Right renal pelvis (tissue), 4 donors: Measurements from ENCODE around the gene RAP1GDS1. TPM values are rescaled to one million over a fixed set of nuclear protein-coding genes. Genes with fewer than 3 reads are reported as not detected.
"Not testable (repeated sequence)": the region's sequence is repeated elsewhere in the genome, so short reads cannot be mapped to it uniquely, and the experiment has no call there.

Experiments
- DNase-seq, 4 donors: peaks; one replicate each; pipeline ENCODE4 v3.0.0-alpha.2; 2013; ENCODE audit warnings: low read depth in 4 of 4, low spot score in 3 of 4, missing footprints in 1 of 4
- polyA plus RNA-seq, 4 donors: library from polyadenylated mRNA; unstranded; fragments of 120-200 nt; gene quantifications; one replicate each; pipeline ENCODE4 v1.2.1, GENCODE V29; 2013; ENCODE audit not compliant: insufficient read length in 4 of 4

Gene RAP1GDS1
- polyA plus RNA-seq, 4 donors = 32.8 to 39.9 (median 35.5) TPM

DNA sequence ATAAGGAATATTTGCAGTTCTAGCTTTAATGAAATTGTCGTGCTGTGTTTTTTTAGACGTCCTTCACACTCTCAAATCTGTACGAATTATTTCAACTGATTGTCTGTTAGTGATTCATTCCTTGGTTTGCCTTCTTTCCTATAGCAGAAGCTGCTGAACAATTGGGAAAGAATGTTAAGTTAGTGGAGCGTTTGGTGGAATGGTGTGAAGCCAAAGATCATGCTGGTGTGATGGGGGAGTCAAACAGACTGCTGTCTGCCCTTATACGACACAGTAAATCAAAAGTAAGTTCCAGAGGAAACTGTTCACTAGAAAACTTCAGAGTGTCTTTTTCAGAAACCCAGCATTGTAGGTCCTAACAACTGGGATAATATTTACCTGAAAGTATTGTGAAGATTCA lies 159.9 kb downstream of the RAP1GDS1 start:
- DNase-seq = peak in 1 of 4 donors; percentile 1

DNA sequence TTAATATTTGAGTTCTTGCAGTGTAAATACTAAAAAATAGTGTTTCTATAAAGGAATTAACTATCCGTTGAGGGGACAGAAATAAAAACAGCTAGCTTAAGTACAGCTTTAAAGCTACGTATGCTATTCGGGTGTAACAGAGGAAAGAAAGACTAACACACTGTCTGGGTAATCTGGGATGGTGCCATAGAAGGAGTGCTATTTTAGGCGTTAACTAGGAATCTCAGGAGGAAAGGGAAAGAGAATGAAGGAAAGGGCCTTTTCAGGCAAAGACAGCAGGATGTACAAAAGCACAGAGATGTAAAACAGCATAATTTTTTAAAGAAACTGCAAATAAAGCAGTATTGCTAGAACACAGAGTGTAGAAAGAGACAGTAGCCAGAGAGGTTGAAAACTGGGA lies 161.8 kb downstream of the RAP1GDS1 start:
- no peak for DNase-seq

DNA sequence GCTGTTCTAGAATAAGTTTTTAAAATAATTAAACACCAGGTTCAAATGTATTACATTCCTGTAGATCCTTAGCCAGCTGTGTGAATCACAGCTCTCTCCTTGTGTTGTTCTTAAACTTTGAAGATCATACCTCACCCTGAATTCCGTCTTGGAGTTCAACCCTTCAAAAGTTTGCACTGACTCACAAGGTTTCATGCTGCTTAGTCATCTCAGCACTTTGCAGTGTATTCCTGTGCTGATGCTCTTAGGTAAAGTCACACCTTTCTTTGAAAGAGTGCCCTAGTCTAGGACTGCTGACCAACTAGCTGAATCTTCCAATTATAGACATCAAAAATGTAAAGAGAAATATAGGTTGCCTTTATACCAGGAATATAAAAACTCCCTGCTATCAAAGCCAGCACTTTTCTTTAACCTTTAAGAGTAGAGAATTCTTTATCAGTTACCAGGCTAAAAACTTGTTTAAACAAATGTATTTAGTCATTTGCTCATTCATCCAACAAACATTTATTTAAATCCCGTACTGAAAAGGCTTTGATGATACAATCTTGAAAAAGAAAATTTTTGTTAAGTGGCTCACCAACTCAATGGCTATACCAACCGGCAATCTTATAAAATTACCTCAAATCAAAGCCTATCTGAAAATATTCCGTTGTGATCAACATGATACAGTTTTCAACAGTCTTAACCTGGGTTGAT lies 169.7 kb downstream of the RAP1GDS1 start:
- DNase-seq = no peak

DNA sequence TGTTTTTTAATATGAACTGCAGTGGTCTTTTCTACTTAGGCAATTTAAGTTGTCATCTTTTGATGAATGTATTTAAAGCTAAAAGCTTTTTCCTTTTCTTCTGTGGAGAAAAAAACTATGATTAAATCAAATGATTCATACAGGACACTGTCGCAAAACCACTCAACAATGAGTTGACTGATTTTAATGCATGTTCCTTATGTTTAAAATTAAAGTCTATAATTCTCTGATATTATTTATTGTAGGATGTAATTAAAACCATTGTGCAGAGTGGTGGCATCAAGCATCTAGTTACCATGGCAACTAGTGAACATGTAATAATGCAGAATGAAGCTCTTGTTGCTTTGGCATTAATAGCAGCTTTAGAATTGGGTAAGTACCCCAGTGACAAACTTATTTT lies 172.5 kb downstream of the RAP1GDS1 start:
- no peak for DNase-seq

DNA sequence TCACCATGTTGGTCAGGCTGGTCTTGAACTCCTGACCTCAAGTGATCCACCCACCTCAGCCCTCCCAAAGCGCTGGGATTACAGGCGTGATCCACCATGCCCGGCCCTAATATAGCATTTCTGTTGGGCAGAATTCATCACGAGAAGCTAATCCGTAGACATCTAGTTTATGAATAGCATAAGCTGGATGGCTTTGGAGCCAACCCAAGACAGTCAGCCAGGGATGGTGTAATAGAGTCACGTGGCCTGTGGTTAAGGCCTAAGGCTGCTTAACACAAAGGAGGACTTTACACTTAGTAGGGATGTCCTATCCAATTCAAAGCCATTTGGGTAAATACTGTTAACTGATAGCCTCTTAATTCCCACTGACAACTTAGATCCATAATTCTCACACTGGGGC lies 173.6 kb downstream of the RAP1GDS1 start:
- no peak for DNase-seq

DNA sequence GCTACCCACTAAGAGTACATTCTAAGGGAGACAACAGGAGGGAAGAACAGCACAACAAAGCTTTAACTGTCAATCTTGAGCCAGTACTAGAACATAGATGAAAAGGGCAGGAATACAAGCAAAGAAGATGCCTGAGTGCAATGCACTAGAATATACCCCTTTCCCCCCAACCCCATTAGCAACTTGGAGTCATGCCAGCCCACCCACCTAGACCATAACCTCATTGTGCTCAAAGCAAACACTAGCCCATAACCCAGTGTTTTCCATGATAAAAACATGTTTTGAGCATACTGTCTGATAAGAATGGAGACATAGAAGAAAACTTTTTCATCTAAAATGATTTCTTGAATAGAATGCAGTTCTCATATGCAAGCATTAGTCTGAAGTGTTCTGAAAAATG lies 183.2 kb downstream of the RAP1GDS1 start:
- DNase-seq = no peak

DNA sequence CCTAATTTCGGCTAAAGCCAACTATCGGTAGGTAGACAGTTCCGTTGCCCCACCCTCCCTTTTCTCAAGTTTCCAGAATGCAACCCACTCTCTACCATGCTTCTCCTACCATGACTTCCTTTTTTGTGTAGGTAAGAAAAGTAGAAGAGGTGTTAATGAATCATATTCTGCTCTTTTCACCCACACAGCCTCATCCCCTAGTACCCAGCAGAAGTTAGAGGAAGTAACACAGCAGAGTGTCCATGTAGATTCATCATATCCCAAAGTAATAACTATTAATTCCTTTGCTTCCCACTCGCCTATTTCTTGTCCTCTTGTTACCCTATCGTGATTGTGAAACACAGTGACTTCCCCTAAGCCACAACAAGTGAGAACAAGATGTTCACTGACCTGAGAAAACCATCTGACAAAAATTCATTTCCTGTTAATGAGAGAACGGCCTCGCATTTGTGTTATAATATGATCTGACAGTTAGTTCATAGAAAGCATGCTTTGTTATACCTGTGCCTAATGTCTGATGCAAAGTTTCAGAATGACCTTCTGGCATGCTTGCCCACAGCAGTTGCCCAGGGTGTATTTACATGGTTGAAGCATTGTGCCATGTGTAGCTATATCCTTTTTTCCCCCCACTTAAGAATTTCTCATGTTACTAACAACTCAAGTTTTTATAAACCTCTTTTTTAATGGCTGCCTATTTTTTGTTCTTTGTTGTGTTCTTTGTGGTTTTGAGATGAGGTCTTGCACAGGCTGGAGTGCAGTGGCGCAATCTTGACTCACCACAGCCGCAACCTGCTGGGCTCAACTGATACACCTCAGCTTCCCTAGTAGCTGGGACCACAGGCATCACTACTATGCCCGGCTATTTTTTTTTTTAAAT lies 185.6 kb downstream of the RAP1GDS1 start:
- no peak for DNase-seq

DNA sequence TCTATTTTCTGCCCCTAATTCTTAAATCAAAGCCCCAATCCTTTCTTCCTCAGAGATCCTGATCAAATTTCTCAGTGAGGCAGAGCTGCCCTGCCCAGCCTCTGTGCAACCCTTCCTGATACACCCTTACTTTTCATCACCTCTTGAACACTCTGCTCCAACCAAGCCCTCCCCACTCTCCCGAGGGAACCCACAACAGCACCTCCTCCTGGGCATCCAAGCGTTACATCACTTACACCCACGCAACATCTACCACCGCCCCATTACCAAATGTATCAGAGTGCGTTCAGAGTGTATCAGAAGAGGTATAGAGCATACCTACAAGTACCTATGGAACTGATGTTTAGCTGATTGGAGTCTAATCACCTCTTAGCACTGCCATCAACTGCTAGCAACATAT lies 186.5 kb downstream of the RAP1GDS1 start:
- no peak for DNase-seq

DNA sequence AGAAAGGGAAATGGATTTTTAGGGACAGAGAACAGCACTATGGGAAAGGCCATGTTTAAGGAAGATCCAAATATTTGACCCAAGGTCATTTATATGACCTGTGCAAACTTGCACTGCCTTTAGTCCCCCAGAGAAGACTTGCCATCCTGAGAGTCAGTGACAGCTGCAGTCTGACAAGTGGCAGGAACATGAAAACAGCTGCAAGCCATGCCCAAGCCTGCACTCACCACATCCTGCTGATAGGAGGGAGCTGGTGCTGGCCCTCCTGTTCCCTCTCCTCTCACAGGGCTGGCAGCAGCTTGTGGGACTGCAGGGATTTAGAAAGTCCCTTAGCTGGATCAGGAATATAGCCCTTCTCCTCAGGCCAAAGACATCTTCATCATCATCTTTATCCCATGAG lies 187.7 kb downstream of the RAP1GDS1 start:
- DNase-seq = no peak

DNA sequence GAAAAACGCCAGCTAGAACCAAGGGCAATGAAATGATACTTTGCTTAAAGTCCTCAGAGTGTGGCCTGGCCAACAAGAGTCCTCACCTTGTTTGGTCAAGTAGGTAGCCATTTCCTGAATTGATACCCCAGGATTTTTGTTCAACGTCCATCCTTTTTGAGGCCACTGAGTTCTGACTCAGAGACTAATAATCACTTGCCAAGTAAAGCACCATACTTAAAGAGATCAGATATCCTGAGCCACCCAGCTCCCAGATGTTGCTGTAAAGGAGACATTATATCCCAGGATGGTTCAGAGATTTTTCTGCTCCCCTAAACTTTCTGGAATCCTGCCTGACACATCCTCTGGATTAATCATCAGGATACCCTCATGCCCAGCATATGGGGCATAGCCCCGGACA lies 190.9 kb downstream of the RAP1GDS1 start:
- no peak for DNase-seq

DNA sequence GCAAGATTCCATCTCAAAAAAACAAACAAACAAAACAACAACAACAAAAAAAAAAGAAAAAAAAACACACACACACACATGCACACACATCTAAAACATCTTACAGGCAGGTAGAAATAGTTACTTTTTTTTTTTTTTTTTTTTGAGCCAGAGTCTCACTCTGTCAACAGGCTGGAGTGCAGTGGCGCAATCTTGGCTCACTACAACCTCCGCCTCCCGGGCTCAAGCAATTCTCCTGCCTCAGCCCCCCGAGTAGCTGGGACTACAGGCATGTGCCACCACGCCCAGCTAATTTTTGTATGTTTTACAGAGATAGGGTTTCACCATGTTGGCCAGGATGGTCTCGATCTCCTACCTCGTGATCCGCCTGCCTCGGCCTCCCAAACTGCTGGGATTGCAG lies 196.2 kb downstream of the RAP1GDS1 start:
- not testable (repeated sequence) for DNase-seq

DNA sequence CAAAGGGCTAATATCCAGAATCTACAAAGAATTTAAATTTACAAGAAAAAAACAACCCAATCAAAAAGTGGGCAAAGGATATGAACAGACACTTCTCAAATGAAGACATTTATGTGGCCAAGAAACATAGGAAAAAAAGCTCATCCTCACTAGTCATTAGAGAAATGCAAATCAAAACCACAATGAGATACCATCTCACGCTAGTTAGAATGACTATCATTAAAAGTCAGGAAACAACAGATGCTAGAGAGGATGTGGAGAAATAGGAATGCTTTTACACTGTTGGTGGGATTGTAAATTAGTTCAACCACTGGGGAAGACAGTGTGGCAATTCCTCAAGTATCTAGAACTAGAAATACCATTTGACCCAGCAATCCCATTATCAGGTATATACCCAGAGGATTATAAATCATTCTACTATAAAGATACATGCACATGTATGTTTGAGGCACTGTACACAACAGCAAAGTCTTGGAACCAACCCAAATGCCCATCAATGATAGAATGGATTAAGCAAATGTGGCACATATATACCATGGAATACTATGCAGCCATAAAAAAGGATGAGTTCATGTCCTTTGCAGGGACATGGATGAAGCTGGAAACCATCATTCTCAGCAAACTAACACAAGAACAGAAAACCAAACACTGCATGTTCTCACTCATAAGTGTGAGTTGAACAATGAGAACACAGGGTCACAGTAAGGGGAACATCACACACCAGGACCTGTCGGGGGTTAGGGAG lies 200.1 kb downstream of the RAP1GDS1 start:
- not testable (repeated sequence) for DNase-seq

DNA sequence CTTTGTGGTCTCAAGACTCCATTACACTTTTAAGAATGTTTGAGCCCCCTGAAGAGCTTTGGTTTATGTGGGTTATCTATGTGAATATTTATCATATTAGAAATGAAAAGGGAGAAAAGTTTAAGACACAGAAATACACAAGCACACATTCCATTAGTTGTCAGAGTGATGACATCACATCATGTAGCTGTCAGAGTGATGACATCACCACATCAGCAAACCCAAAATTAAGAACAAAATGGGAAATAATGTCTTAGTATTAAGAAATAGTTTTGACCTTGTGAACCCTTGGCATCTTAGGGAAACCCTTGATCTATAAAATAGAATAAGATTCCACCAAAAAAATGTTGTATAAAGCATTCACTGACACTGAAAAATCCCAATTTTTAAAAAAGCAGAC lies 201.3 kb downstream of the RAP1GDS1 start:
- no peak for DNase-seq

DNA sequence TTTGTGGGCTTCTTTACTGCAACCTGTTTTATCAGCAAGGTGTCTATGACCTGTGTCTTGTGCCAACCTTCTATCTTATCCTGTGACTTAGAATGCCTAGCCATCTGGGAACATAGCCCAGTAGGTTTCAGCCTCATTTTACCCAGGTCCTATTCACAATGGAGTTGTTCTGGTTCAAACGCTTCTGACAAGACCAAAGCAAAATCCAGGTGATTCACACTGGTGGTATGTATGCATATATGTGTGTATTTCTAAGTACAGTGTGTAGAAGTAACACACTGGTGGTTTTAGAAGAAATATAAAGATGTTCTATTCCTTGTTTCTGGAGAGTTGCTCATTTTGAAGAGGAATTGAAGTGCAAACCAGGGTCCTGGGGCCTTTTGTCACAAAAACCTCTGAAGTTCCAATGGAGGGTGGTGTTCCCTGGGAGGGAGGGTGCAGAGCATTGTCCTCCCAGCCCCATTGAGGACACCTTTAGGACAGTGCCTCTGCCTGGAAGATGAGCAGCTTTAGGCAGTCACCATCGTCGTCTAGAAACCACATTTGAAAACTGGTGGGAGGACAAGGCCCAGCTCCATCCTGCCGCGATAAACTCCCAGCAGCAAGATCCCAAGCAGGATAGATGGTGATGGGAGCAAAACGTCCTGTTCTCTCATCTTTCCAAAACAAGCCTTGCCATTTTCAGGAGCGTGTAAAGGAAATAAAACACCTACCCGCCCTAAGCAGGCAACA lies 205.8 kb downstream of the RAP1GDS1 start:
- DNase-seq = no peak

DNA sequence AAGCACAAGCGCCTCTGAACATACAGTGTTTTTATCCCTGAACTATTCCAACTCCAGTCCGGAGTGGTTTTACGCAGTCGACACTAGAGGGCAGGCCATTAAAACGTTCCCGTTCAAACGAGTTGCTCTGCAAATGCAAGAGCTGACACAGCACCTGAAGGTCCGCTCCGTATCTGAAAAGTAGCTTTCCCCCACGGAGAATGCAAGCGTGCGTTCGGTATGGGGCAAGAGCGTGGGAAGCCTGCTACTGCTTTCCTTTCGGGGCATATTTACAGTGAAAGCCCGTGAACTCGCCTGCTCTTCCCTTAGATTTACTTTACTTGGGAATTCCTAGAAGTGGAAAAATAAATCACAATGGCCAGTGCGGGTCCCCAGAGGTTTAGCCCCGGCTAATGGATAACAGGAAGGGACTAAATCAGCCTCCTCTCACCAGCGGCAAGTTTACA lies 206.5 kb downstream of the RAP1GDS1 start:
- DNase-seq = peak; percentile 65 to 84 (median 82)

DNA sequence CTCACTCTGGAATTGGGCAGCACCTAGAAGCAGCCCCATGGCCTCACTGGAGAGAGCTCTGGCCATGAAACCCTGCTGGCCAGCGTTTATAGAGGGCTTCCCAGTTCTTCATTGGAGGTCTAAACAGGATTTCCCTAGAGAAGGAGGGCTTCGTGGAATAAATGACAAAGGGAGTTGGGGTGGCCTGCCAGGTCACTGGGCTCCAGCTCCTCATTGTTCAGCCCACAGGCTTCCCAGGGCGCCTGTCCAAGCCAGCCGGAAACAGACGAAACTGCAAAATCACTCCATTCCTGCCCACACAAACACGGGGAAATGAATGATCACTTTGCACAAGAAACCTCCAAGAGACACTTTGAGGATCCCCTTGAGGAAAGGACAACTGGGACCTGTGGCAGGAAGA lies 207.5 kb downstream of the RAP1GDS1 start:
- DNase-seq = no peak

DNA sequence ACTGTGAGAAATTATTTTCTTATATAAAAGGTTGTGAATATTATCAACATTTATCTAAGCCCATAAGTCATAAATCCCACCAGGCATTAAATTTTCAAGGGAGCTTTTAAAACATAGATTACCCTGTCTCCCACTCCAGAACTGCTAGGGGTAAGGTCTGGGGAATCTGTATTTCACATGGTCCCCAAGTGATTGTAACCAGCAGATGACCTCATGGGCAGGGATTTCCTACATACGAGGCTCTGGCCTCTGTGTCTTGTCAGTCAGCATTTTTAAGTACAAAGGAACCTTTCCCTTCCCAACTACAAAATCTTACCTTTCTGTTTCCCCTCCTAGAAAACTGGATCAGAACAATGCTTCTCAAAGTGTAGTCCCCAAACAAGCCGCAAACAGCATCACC lies 208.6 kb downstream of the RAP1GDS1 start:
- no peak for DNase-seq

DNA sequence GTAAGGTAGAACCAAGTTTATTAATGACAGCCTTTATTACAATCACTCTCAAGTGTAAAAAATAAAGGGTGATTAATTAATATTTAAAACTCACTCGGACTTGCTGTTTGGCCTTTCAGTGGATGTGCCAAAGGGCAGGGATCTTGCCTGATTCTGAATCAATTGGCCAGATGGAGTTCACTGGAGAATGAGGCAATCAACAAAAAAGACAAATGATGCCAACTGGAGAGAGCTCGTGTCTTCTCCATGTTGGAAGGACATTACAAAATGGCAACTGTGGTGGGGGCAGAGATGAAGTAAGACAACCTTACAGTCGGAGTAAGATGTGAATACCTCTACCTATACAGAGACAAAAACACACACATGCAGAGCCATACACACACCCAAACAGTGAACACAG lies 209.2 kb downstream of the RAP1GDS1 start:
- DNase-seq = no peak

DNA sequence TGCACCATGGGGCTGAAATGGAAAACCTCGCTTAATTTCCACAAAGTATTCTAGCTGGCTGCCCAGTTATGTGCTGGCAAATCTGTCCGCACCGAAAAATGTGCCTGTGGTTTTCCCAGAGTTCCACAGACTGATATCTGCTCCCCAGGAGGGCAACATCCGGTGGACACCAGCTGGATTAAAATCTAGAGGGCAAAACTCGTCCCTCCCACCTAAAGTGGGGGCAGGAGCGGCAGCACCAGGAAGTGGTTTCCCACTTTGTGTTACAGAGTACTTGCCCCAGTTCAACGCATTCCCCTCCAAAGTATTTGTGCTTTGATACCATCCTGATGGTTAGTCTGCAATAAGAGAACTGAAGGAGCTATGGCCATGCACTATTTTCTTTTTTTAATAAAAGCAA lies 209.6 kb downstream of the RAP1GDS1 start:
- DNase-seq = no peak

DNA sequence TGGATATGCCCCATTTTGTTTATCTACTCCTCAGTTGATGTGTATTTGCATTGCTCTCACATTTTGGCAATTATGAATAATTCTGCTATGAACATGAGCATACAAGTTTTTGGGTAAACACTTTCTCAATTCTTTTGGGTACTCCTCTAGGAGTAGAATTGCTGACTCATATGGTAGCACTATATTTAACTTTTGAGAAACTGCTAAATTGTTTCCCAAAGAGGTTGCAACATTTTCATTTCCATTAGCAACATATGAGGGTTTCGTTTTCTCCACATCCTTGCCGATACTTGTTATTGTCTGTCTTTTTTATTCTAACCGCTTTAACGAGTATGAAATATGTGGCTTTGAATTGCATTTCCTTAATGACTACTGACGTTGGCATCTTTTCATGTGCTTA lies 211.9 kb downstream of the RAP1GDS1 start:
- no peak for DNase-seq

DNA sequence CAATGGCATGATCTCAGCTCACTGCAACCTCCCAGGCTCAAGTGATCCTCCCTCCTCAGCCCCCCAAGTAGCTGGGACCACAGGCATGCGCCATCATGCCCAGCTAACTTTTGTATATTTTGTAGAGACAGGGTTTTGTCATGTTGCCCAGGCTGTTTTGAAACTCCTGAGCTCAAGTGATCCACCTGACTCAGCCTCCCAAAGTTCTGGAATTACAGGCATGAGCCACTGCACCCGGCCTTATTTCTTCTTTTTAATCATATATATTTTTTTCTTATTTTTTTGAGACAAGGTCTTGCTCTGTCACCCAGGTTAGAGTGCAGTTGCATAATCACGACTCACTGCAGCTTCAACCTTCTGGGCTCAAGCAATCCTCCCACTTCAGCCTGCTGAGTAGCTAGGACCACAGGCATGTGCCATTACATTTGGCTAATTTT lies 213.2 kb downstream of the RAP1GDS1 start:
- DNase-seq = no peak
